ENCODE measurements around the gene GAB2. TPM values are rescaled to one million over a fixed set of nuclear protein-coding genes. Genes with fewer than 3 reads are reported as not detected.
A peak's percentile ranks its signal among the peaks of the same experiment; 100 is the strongest.

The GAB2 gene
- total RNA-seq, 1 experiment from 2014 or later, result 3.3 TPM

- no peak overlapping the region for H3K23ac ChIP-seq (ENCODE audit: insufficient read length, low read depth, low read length)
- TF ChIP-seq CTCF (conservative IDR thresholded peaks at IDR 0.05), result 0 out of 3 replicates have a peak, but pooled peaks have one; percentile 8
- no peak overlapping the region for H2AK5ac ChIP-seq (ENCODE audit: insufficient read length, low read length)
- H2BK5ac ChIP-seq (ENCODE audit: insufficient read length, low read length), result no peak overlapping the region
- no peaks in the 10 kb centered on the region for H3K79me1 ChIP-seq (ENCODE audit: insufficient read depth, low read depth, low read length, poor library complexity, severe bottlenecking)
- Mint-ChIP-seq H3K4me1 (peaks cover 33 to 35% of the 10 kb centered on the region in 2 experiments), H3K27ac (peak overlapping the region in 1 of 3 experiments; percentile 4; a peak in 2 of 7 replicates), H3K4me3 (peak overlapping the region; percentile 73 to 85), H3K36me3 (ENCODE audit: insufficient read depth in 1 of 3, low read depth in 3 of 3) (no peaks in the 10 kb centered on the region), H3K27me3 (ENCODE audit: low read depth) (peaks cover 28% of the 10 kb centered on the region), H3K9me3 (no peaks in the 10 kb centered on the region)
- H3K9ac ChIP-seq (ENCODE audit: extremely low read depth, insufficient read length, low read length), result peak overlapping the region; percentile 14
- H3K14ac ChIP-seq (ENCODE audit: insufficient read depth, low read length), result peak overlapping the region; percentile 62
- H3K27ac ChIP-seq (ENCODE audit: insufficient read length, low read depth, low read length), result no peak overlapping the region
- peaks cover 2% of the 10 kb centered on the region for H4K20me1 ChIP-seq (ENCODE audit: control insufficient read depth, insufficient read depth, insufficient read length)
- H2BK15ac ChIP-seq (ENCODE audit: low read depth, low read length), result no peak overlapping the region
- peak; percentile 76 for DNase-seq
- peaks cover 2% of the 10 kb centered on the region; the same call in 1 of the 2 replicates for H3K4me1 ChIP-seq (ENCODE audit: insufficient read depth, low read length)
- H4K8ac ChIP-seq (replicated peaks; ENCODE audit: insufficient read length, low read depth, low read length), result no peak overlapping the region
- no peak overlapping the region for H2BK20ac ChIP-seq (ENCODE audit: low read depth, low read length, poor library complexity, severe bottlenecking)
- H3K23me2 ChIP-seq (ENCODE audit: insufficient read length, low read depth, low read length, poor library complexity, severe bottlenecking), result peaks cover 15% of the 10 kb centered on the region
- H3K79me2 ChIP-seq (ENCODE audit: insufficient read depth, low read length), result no peaks in the 10 kb centered on the region
- no peak overlapping the region for H2AFZ ChIP-seq (ENCODE audit: low read length)
- no peak overlapping the region for H3K4ac ChIP-seq (ENCODE audit: low read depth, low read length)
- no CpG with 5 or more reads among the region's 68 CpGs for WGBS (ENCODE audit: extremely low coverage, insufficient read length, low lambda C conversion rate)
- no peak overlapping the region for H3T11ph ChIP-seq (ENCODE audit: low read length)
- no peak overlapping the region for H4K5ac ChIP-seq (ENCODE audit: insufficient read length, low read depth, low read length)
- H3K4me2 ChIP-seq (ENCODE audit: insufficient read depth, insufficient read length, low read length), result peak overlapping the region; percentile 97
- peaks cover 5% of the 10 kb centered on the region for H3K27me3 ChIP-seq (ENCODE audit: insufficient read depth, low read length)
- H2BK120ac ChIP-seq (ENCODE audit: low read depth, low read length, poor library complexity, severe bottlenecking), result no peak overlapping the region
- no peak overlapping the region for H3K56ac ChIP-seq (ENCODE audit: insufficient read length, low read depth, low read length)
- no peak overlapping the region for H2BK12ac ChIP-seq (ENCODE audit: insufficient read length, low read depth, low read length)
- H4K91ac ChIP-seq (ENCODE audit: insufficient read length, low read depth, low read length), result no peak overlapping the region
- no peak overlapping the region for H3K18ac ChIP-seq (ENCODE audit: insufficient read length, low read depth, low read length)
- H3K9me3 ChIP-seq (ENCODE audit: control insufficient read depth, low read depth, low read length), result no peaks in the 10 kb centered on the region
Measured at GRCh38 chr11:78417888-78418583, 416 bp upstream of the GAB2 start.

Data from H9 (cell line).